Skeletal muscle tissue (tissue), 4 donors: ENCODE results near the gene RDX. TPM values are rescaled to one million over a fixed set of nuclear protein-coding genes. Genes with fewer than 3 reads are reported as not detected.

Source experiments
- H3K27ac ChIP-seq: one replicate; pipeline ENCODE4 v1.7.0; 2013; ENCODE audit warnings: mild to moderate bottlenecking, low read depth, low read length, inconsistent platforms
- H3K27me3 ChIP-seq, 3 donors: one replicate each; pipeline ENCODE4 v1.7.0; 2013; ENCODE audit warnings: low read length in 3 of 3; ENCODE audit not compliant: control insufficient read depth in 3 of 3, insufficient read depth in 3 of 3
- H3K36me3 ChIP-seq, 3 donors: one replicate each; pipeline ENCODE4 v1.7.0; 2013; ENCODE audit warnings: low read length in 3 of 3; ENCODE audit not compliant: control insufficient read depth in 3 of 3, insufficient read depth in 3 of 3
- H3K4me1 ChIP-seq, 3 donors: one replicate each; pipeline ENCODE4 v1.7.0; 2013; ENCODE audit warnings: low read length in 3 of 3, mild to moderate bottlenecking in 3 of 3; ENCODE audit not compliant: control insufficient read depth in 3 of 3, insufficient read depth in 3 of 3
- H3K4me3 ChIP-seq, 3 donors: one replicate each; pipeline ENCODE4 v1.7.0; 2013; ENCODE audit warnings: low read length in 3 of 3
- H3K9ac ChIP-seq, 3 donors: one replicate each; pipeline ENCODE4 v1.7.0; 2013; ENCODE audit warnings: low read length in 3 of 3, mild to moderate bottlenecking in 3 of 3, moderate library complexity in 2 of 3, low read depth in 1 of 3
- H3K9me3 ChIP-seq, 3 donors: one replicate each; pipeline ENCODE4 v1.7.0; 2013; ENCODE audit warnings: low read length in 3 of 3; ENCODE audit not compliant: control insufficient read depth in 3 of 3
- total RNA-seq: library from RNA; depleted of rRNA; stranded (reverse); fragments of >200 nt; gene quantifications from one replicate; pipeline ENCODE4 v1.2.3, GENCODE V29; 2014
- donor health status: Osteomylitis.

RDX gene
- total RNA-seq, result 56.4 TPM

- H3K27ac ChIP-seq, result peak within 1 kb of the TSS; percentile 95
- H3K27me3 ChIP-seq, result no peaks in the 10 kb centered on the region
- H3K4me1 ChIP-seq, result peaks cover 13 to 21% (median 17%) of the 10 kb centered on the region in 3 donors
- H3K36me3 ChIP-seq, result peaks cover 0 to 2% (median 0%) of the 10 kb centered on the region in 3 donors
- no peaks in the 10 kb centered on the region for H3K9me3 ChIP-seq
- peak within 1 kb of the TSS; percentile 83 to 84 (median 83) for H3K4me3 ChIP-seq
- H3K9ac ChIP-seq, result peak within 1 kb of the TSS; percentile 84 to 96 (median 94)
Measured at GRCh38 chr11:110296226-110297075, at the start of gene RDX. Gene RDX, minus strand, starts transcription at chr11:110296614. Its CDS starts 16,922 bp downstream, at chr11:110279692.

GRCh38 chr11:110345743-110346142 lies 49.3 kb upstream of the RDX start:
- Histone ChIP-seq H3K4me1 (no peaks in the 10 kb centered on the region), H3K9ac (no peak overlapping the region), H3K27me3 (no peaks in the 10 kb centered on the region), H3K36me3 (no peaks in the 10 kb centered on the region), H3K27ac (no peak overlapping the region), H3K9me3 (no peaks in the 10 kb centered on the region), H3K4me3 (no peak overlapping the region)

GRCh38 chr11:110340436-110340835 lies 44.0 kb upstream of the RDX start:
- Histone ChIP-seq H3K4me1 (no peaks in the 10 kb centered on the region), H3K27me3 (no peaks in the 10 kb centered on the region), H3K9ac (no peak overlapping the region), H3K9me3 (no peaks in the 10 kb centered on the region), H3K27ac (no peak overlapping the region), H3K36me3 (no peaks in the 10 kb centered on the region), H3K4me3 (no peak overlapping the region)

GRCh38 chr11:110339456-110340250 lies 43.2 kb upstream of the RDX start:
- no peaks in the 10 kb centered on the region for H3K4me1 ChIP-seq
- H3K4me3 ChIP-seq, result no peak overlapping the region

GRCh38 chr11:110338684-110339083 lies 42.3 kb upstream of the RDX start:
- H3K27me3 ChIP-seq, result no peaks in the 10 kb centered on the region
- no peaks in the 10 kb centered on the region for H3K4me1 ChIP-seq
- H3K9ac ChIP-seq, result no peak overlapping the region
- no peak overlapping the region for H3K4me3 ChIP-seq
- H3K27ac ChIP-seq, result no peak overlapping the region
- H3K9me3 ChIP-seq, result no peaks in the 10 kb centered on the region
- H3K36me3 ChIP-seq, result no peaks in the 10 kb centered on the region

More at GRCh38 chr11:110339456-110340250, 43.2 kb upstream of the RDX start:
- Histone ChIP-seq H3K9me3 (no peaks in the 10 kb centered on the region), H3K27me3 (no peaks in the 10 kb centered on the region), H3K27ac (no peak overlapping the region), H3K36me3 (no peaks in the 10 kb centered on the region), H3K9ac (no peak overlapping the region)

DNA sequence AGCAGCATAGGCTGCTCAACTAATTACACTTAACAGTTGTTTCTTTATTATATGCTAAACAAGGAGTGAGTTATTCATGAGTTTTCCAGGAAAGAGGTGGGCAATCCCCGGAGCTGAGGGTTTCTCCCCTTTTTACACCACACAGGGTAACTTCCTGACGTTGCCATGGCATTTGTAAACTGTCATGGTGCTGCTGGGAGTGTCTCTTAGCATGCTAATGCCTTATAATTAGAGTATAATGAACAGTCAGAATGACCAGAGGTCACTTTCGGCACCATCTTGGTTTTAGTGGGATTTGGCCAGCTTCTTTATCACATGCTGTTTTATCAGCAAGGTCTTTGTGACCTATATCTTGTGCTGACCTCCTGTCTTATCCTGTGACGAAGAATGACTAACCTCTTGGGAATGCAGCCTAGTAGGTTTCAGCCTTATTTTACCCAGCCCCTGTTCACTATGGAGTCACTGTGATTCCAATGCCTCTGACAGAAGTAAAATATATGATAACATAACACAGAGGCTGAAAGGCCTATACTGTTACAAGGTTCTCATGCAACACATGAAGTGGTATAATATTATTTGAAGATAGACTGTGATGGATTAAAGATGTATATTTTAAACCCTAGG lies 41.3 kb upstream of the RDX start:
- no peak overlapping the region for H3K27ac ChIP-seq
- H3K4me1 ChIP-seq, result no peaks in the 10 kb centered on the region
- no peak overlapping the region for H3K4me3 ChIP-seq
- H3K9ac ChIP-seq, result no peak overlapping the region
- no peaks in the 10 kb centered on the region for H3K36me3 ChIP-seq
- H3K27me3 ChIP-seq, result no peaks in the 10 kb centered on the region
- no peaks in the 10 kb centered on the region for H3K9me3 ChIP-seq

DNA sequence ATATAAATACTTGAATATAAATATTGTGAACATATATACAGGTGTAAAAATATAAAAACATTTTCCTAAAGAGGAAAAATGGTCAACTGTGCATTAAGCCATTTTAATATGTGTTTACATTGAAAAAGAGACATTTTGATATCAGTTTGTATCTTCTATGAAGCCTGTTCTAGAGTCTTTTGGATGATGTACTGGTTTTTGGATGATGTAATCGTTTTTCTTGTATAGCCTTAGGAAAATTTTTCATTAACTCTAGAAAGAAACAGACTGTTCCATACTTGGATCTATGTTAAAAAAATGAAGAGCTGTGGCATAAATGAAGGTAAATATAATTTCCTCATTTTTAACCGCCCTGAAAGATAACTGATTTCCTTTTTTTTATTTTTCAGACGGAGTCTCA lies 39.6 kb upstream of the RDX start:
- Histone ChIP-seq H3K9ac (no peak overlapping the region), H3K9me3 (no peaks in the 10 kb centered on the region), H3K36me3 (no peaks in the 10 kb centered on the region), H3K4me1 (no peaks in the 10 kb centered on the region), H3K4me3 (no peak overlapping the region), H3K27me3 (no peaks in the 10 kb centered on the region), H3K27ac (no peak overlapping the region)

DNA sequence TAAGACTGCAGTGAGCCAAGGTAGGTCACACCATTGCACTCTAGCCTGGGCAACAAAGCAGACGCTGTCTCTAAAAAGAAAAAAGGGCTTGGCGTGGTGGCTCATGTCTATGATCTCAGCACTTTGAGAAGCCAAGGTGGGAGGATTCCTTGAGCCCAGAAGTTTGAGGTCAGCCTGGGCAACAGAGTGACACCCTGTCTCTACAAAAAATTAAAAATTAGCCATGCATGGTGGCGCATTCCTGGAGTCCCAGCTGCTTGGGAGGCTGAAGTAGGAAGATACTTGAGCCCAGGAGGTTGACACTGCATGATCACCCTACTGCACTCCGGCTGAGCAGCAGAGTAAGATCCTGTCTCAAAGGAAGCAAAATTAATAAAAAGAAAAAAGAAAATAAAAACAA lies 38.9 kb upstream of the RDX start:
- Histone ChIP-seq H3K9ac (no peak overlapping the region), H3K27ac (no peak overlapping the region), H3K36me3 (no peaks in the 10 kb centered on the region), H3K4me1 (no peaks in the 10 kb centered on the region), H3K4me3 (no peak overlapping the region), H3K9me3 (no peaks in the 10 kb centered on the region), H3K27me3 (no peaks in the 10 kb centered on the region)

DNA sequence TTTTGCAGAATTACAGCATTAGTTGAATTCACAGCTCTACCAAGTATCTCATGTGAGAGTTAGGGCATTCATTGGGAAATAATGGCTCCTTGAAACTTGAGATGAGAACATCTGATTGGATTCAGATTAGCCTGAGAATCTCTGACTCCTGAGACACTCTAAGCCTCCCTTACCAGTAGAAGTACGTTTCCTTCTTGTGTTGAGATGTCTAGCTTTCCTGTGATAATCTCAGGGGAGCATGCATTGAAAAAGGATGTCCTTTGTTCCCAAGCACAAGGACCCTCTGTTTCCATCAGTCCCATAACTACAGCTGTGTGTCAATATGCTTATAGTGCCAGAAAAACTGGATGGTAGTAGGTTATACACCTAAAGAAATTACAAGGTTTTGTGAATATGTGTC lies 35.2 kb upstream of the RDX start:
- H3K9me3 ChIP-seq, result no peaks in the 10 kb centered on the region
- H3K27ac ChIP-seq, result no peak overlapping the region
- no peaks in the 10 kb centered on the region for H3K36me3 ChIP-seq
- no peaks in the 10 kb centered on the region for H3K4me1 ChIP-seq
- H3K27me3 ChIP-seq, result no peaks in the 10 kb centered on the region
- H3K9ac ChIP-seq, result no peak overlapping the region
- H3K4me3 ChIP-seq, result no peak overlapping the region

- no peak overlapping the region for H3K9ac ChIP-seq
- no peaks in the 10 kb centered on the region for H3K36me3 ChIP-seq
- no peak overlapping the region for H3K27ac ChIP-seq
- H3K4me1 ChIP-seq, result no peaks in the 10 kb centered on the region
- no peak overlapping the region for H3K4me3 ChIP-seq
- H3K27me3 ChIP-seq, result no peaks in the 10 kb centered on the region
- H3K9me3 ChIP-seq, result no peaks in the 10 kb centered on the region
Measured at GRCh38 chr11:110329445-110329844, 33.0 kb upstream of the RDX start.
